Germinal center (tissue), 1 donor: Measurements from ENCODE around the gene KRT33A.
"Not testable (repeated sequence)": the region's sequence is repeated elsewhere in the genome, so short reads cannot be mapped to it uniquely, and the experiment has no call there.

Source experiments
- DNase-seq: peaks from one replicate; pipeline ENCODE4 v3.0.0; 2012; ENCODE audit warnings: mixed read lengths, low spot score

KRT33A gene

DNA sequence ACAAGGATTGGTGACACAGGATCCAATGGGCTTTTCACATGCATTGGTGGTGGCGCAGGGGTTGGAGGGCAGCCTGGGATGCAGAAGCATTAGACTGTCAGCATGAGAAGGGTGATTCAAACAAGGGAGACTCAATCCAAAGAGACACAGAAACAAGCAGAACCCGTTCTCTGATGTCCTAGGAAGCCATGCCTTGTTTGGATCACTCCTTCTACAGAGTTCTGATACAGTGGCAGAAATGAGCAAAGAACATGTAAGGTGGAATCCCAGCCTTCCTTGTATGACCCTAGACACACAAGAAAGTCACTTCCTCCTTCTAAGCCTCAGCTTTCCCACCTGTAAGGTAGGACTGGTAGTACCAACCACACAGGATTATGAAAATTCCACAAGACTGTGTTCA is 13.3 kb upstream of the KRT33A start:
- DNase-seq, result no peak

DNA sequence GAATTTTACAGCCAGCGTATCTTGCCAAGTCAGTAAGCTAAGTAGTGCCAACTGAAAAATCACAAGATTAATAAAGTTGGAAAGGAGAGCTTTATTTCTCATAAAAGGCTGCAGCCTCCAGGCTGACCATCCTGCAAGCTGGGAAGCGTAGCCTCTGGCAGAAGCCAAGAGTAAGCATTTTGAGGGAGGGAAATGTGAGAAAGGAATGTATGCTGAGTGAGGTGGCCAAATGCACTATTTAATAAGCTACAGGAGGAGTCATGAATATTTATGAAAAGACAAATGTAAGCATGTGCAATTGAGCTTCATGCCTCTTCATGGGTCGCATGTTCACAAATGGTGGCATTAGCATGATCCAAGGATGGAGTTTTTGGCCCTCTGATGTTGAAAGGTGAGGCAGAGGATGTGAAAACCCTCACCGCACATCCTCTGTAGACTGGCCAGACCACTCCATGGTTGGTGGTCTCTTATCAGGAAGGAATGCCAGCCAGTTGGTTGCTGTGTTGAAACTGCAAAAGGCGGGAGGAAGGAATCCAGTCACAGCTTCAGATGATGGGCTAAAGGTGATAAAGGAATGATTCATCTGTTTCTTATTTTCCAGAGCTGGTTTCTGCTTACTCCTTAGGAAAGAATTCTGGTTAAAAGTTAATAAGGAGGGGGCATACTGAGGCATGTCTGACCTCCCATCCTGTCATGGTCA is 9.8 kb upstream of the KRT33A start:
- DNase-seq, result no peak

DNA sequence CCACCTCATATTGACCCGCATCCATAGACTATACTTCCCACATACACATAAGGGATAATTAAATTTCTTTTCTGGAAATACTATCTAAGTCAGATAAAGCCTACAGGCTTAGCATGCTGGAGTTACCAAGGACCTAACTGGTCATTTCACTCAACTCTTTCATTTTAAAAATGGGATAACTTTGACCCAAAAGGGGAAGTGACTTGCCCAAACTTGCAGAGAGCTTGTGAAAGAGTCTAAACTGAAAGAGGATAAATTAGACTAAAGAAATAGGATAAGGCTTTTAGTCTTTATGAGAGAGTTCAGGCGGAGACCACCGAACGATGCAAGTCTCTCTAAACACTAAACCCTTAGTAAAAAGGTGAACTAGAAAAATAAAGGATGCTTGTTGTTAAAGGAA is 3.9 kb upstream of the KRT33A start:
- DNase-seq, result no peak

DNA sequence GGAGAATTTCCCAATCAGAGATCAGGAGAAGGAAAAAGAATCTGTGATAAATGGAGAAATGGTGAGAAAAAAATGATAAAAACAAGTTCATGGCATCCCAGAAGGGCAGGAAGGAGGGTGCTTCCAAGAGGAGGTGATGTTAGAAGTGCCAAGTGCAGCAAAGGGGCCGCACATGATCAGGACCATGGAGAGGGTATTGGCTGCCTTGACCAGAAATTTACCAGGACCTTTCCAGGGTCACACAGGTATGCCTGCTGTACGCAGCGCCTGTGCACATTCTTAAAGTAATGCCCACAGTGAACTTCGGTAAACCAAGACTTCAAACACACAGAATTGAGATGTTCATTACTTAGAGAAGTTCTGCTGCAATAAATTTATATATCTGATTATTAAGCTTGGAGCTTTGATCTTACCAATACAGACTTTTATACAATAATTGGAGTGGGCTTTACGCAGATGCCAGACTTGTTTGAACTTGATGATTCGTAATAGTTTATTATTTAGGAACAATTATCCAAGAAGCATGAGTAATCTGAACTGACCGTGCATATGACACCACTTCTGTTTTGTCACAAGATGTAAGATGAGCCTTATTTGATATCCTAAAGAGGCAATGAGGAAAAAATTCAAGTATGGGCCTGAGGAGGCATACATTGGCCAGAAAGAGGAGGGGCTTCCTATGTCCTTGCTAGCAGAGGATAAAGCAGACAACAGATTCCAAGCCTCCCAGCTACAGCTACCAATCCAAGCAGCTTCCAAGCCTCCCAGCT is 2.2 kb upstream of the KRT33A start:
- DNase-seq, result no peak

DNA sequence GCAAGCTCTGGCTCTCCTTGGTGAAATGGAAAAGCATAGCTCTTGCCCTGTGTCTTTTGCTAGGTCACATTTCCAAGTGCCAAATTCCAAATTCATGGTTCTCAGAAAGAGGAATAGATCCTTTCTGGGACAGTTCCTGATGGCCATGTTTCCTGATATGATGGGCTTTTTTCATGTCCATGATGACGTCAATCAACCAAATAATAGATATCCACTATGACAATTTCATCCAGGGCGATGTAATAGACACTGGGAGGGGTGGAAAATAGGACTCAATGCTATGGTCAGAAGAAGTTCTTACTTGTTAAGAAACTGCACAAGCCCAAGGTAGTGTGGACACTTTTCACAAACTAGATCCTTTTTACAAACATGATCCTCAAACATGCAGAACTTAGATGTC is 549 bp upstream of the KRT33A start:
- no peak for DNase-seq

DNA sequence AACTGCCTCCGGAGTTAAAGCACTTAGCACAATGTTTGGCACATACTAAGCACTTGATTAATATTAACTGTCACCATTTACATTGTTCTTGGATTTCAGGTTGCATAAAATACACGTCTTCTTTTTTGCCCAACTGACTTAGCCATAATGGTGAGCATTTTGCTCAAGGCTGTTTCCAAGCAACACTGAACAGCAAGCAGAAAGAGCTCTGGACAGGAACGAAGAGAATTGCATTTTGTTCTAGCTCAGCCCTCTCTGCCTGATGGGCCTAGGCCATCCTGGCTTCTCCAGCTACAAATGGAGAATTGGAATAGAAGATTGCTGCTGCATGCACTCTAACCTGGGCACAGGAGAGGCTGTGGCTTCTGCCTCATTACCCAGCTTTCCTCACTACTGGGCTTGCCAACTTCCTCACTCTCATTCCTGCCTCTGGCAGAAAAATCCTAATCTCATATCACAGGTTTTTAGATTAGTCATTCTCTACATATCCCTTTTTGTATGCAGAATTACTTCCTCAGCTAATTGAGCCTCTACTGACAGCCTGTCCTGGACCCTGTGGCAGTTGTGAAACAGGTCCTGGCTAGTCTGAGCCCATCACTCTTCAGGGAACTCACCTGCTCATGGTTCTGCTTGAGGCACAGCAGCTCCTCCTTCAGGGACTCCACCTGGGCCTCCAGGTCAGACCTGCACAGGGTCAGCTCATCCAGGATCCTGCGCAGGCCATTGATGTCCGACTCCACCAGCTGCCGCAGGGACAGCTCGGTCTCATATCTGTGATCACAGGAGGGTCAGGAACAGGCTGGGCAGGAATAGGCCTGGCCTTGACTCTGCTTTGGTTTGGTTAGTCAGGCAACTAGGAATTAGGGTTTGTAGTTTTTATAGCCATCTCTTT is 2.5 kb downstream of the KRT33A start:
- no peak for DNase-seq

DNA sequence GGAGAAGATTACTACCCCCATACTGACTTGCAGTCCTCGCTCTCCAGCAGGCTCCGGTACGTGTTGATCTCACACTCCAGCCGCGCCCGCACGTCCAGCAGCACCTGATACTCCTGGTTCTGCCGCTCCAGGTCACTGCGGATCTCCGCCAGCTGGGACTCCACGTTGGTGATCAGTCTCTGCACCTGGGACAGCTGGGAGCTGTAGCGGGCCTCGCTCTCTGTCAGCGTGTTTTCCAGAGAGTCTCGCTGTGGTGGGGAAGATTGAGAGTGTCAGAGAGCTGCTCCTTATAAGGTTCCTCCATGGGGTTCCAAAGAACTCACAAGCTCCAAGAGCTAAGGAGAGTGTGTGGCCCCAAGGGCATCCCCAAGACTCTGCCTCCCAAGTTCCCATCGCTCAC is 4.2 kb downstream of the KRT33A start:
- DNase-seq, result not testable (repeated sequence)

DNA sequence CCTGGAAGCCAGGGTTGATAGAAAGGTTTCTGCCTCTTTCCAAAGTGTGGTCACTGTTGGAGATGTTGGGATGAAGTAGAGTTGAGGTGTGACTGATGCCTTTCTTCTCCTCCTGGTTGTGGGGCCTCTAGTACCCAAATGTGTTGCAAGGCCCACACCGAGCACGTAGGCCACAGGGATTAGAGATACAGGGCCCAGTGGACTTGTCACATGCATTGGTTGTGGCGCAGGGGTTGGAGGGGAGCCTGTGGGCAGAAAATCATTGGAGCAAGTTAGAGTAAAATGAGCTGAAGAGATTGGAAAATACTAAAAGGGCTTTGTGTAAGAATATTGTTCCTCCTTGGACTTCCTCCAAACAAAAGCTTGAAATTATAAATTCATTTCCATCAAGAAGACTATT is 4.6 kb downstream of the KRT33A start:
- DNase-seq, result no peak

DNA sequence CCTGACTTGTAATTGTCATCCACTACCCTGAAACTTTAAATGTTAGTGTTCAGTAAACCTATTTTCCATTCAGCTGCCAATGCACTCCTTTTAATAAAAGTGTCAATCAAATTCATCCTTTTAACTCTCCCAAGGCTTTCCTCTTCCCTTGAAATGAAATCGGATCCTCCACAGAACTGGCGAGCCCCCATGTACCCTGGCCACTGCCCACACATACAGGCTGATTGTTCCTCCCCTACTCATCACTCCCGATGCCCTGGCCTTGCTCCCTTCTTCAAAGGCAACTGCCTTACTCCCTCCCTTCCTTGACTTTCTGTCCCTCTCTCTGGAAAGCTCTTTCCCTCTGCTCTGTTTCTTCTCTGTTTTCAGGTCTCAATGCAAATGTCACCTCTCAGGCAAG is 7.6 kb downstream of the KRT33A start:
- no peak for DNase-seq

DNA sequence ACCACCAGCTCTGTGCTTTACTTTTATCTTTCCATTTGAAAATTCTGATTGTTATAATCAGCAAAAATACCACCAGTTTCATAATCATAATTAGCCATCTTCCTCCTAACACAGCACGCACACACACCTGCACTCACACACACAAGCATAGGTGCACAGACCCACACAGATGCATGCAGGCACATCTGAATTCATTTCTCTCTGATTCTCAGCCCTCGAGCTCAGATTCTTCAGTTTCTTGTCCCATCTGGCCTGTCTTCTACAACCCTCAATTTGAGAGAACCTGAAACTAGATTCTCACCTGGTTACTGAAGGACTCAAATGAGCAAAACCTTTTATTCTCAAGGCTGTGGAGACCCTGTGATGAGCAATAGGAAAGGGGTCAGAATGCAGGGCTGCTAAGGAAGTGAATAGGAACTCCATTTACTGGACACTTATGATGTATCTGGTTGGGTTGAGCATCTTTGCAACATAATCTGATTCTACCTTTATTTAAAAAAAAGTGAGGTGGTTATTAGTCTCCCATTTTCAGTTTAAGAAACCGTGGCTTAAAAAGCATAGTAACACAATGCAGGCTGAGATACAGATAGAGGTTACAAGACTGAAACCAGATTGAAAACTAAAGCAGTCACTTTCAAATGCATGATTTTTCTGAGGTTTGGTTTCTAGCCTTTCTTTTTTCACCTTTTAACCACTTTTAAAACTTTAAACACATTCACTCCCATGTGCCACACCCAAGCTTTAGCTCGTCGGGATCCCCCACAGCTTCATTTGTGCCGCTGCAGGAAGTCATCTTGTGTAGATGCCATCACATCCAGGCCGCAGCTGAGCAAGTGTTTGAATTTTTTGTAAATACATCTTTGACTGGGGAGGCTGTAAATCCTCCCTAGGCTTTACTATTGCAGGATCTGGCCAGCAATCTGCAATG is 9.4 kb downstream of the KRT33A start:
- DNase-seq, result no peak

DNA sequence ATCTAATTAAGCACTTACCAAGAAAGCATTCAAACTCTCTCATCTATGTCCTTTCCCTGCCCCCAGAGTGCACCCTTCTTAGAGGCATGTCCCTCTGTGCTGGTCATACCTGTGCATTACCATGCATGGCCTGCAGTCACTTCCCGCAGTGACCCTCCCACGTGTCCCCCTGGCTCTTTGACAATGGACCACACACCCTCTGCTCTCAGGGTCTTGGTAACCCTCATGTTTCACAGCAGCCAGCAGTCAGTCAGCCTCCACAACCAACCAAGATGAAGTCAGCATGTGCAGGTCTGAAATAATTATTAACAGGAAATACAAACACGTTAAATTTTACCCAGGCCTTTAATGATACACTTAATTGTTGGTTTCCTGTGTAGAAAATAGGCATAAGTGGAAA is 10.1 kb downstream of the KRT33A start:
- no peak for DNase-seq

DNA sequence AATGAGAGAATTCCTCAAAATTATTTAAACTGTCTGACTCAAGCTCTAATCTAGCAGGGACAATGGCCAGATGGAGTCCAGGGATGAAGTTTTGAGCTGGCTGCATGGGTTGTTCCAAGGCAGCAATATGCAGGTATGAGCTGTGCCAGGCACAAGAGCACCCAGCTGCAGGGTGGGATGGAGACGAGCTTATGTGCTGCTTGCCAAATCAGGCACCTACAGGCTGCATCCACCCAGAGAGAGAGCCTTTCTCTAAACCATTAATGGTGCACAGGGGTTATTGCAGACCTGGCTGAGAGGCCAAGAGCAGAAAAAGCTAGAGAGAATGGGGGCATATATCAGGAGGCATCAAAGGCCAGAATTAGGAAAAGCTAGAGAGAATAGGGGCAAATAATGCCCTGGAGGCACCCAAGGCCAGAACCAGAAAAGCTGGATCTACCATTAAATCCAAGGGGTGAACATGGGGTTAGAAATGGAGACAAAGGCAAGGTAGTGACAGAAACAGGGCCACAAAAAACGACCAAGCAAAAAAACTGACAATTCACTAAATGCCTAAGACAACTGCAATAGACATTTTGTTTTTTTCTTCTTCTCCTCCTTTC is 11.0 kb downstream of the KRT33A start:
- no peak for DNase-seq

DNA sequence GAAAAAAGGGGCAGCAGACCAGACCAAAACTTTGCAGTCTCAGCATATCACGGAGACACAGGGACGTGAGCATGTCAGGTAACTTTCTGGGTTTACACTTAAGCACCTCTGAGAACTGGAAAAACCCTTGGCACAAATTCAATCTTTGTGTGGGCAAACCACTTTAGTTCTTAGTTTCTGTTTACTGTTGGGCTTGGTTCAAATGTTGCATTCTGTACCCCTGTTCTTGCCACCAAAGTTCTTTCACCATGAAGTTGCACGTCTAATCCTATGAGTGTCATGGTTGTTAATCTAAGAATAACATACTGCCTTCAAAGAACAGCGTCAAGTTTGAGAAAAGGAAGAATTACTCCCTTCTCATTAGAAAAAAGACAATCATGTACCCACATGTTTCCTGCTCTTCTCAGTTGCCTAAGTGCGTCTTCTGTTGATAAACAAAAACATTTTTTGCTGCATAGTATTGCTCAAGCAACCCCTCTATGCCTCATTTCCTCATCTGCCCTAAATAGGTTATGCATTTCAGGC is 11.6 kb downstream of the KRT33A start:
- no peak for DNase-seq

DNA sequence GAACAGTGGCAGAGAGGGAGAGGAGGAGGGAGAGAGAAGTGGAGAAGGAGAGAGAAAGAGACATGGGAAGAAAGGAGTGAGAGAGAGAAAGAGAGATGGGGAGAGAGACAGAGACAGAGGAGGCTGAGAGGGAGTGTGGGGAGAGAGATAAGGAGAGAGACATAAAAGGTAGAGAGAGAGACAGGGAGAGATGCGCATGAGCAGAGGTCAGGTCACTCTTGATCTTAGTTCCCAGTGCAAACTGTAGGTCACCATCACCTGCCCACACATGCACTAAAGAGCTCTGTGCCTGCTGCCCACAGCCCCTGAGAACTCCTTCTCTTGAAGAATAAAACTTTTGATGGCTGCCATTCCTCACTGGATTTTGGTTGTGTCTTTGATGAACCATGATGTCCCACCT is 14.9 kb downstream of the KRT33A start:
- no peak for DNase-seq

DNA sequence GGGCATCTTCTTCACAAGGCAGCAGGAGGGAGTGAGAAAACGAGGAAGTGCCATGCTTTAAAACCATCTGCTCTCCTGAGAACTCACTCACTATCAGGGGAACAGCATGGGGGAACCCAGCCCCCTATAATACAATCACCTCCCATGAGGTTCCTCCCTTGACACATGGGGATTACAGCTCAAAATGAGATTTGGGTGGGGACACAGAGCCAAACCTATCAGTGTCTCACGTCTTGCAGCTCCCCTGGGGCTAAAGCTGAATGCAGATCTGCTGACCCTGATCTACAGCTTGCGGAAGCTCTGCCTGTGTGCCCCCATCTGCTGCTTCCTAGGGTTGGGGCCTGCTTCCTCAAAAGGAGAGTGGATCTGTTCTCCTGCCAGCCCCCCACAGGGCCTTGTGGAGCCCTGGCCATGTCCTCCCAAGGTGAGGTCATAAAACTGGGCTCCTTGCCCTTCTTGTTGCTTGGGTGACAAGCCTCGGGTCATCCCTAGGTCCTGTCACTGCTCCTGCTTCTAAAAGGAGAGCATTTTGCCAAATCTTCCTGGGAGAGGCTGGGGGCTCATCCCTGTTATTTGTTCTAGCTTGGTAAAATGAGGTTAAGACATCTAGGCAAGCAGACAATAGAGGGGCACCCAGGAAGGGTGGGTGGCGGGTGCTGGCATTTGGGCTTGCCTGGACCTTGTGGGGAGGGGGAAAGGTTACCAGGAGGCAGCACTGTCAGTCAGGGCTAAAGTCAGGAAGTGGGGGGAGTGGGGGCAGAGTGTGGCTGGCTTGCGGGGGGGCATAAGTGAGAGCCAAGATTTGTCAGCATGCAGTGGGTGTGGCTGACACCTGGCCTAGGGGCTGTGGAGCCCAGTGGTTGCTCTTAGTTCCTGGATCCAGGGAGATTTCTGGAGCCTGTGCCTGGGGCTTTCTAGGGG is 16.0 kb downstream of the KRT33A start:
- DNase-seq, result no peak

DNA sequence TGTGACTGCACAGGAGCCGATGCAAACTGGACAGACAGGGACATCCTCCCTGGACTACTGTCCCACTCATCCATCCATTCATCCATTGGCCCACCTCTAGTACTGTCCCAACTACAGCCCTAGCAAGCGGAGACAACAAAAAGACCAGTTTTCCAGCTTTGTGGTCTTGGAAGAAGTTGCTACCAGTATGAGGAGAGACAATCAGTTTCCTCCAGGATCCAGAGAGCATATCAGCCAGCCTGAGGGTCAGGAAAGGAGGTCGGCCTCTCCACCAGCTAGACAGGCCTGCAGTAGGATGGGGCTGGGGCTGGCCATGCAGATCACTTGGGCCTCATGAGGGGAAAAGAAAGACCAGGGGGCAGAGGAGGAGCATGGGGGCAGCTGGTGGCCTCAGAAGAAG is 16.8 kb downstream of the KRT33A start:
- DNase-seq, result no peak

DNA sequence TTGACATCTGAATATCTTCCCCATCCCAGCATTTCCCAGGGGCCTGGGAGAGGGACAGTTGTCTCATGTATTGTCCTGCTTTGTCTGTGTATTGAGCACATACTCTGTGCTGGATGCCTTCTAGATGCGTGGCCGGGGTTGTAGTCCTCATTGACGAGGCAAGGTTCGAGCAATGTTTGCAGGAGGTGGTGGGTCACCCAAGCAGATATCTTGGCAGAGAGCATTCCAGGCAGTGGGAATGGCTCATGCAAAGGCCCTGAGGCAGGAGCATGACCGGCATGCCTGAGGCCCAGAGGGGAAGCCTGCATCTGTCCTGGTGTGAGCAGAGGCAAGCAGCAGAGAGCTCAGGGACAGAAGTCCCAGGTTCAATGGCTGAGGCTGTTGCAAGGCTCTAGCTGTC is 17.5 kb downstream of the KRT33A start:
- no peak for DNase-seq

DNA sequence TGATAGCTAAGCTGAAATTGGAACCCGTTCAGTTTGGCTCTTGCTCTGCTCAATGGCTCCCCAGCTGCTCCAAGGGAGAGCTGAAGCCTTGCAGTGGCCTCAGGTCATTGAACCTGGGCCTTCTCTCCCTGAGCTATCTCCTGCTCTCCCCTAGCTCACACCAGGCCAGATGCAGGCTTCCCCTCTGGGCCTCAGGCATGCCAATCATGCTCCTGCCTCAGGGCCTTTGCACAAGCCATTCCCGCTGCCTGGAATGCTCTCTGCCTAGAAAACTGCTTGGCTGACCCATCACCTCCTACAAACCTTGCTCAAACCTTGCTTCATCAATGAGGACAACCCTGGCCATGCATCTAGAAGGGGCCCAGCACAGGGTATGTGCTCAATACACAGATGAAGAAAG is 18.4 kb downstream of the KRT33A start:
- DNase-seq, result no peak

DNA sequence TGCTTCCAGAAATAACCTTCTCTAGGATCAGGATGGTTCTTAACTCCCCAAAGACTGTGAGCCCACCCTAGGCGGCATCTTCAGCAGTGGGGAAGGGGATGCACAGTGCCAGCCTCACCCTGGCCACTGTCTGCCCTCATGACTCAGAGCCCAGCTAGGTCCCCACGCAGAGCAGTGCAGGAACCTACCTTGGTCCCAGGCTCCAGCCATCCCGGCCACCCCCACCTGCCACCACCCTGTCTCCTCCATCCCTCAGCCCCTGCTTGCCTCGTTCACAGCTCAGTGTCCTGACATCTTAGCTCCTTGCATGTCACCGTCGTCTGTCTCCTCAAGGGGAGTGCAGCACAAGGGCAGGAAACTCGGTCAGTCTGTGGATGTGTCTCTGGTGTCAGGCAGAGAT is 19.0 kb downstream of the KRT33A start:
- DNase-seq, result no peak
